Limb (tissue), 2 donors: ENCODE results near the gene SRPX2.

Experiments
- DNase-seq, 2 donors: peaks; one replicate each; pipeline ENCODE4 v3.0.0-alpha.2; 2016; ENCODE audit errors: extremely low spot score in 2 of 2

The SRPX2 gene

GRCh38 chrX:100643956-100644860 lies at the start of gene SRPX2:
Gene SRPX2 (plus strand): TSS chrX:100644199. CDS start chrX:100646323, 2,124 bp downstream.
- peak in 1 of 2 donors; percentile 40 for DNase-seq

- DNase-seq, result no peak
Observed at GRCh38 chrX:100596601-100597000, 47.4 kb upstream of the SRPX2 start.

GRCh38 chrX:100599456-100599855 lies 44.5 kb upstream of the SRPX2 start:
- no peak for DNase-seq

- DNase-seq, result no peak
Observed at GRCh38 chrX:100600340-100600739, 43.7 kb upstream of the SRPX2 start.

- DNase-seq, result no peak
Observed at GRCh38 chrX:100600758-100601157, 43.2 kb upstream of the SRPX2 start.

- DNase-seq, result no peak
Observed at GRCh38 chrX:100606753-100607152, 37.2 kb upstream of the SRPX2 start.

GRCh38 chrX:100609591-100609990 lies 34.4 kb upstream of the SRPX2 start:
- no peak for DNase-seq

GRCh38 chrX:100611951-100612350 lies 32.0 kb upstream of the SRPX2 start:
- DNase-seq, result no peak

GRCh38 chrX:100615005-100615404 lies 29.0 kb upstream of the SRPX2 start:
- no peak for DNase-seq

- DNase-seq, result no peak
Observed at GRCh38 chrX:100623001-100623400, 21.0 kb upstream of the SRPX2 start.

GRCh38 chrX:100625985-100626491 lies 18.0 kb upstream of the SRPX2 start:
- no peak for DNase-seq

GRCh38 chrX:100635040-100635439 lies 9.0 kb upstream of the SRPX2 start:
- DNase-seq, result no peak

- no peak for DNase-seq
Observed at GRCh38 chrX:100635989-100636320, 8.0 kb upstream of the SRPX2 start.

GRCh38 chrX:100636321-100636991 lies 7.5 kb upstream of the SRPX2 start, which contains the start of gene TSPAN6:
Gene TSPAN6 (minus strand): TSS chrX:100636806. CDS start chrX:100636694, 112 bp downstream.
- peak; percentile 87 to 90 for DNase-seq

GRCh38 chrX:100642290-100642689 lies 1.7 kb upstream of the SRPX2 start:
- DNase-seq, result no peak

- DNase-seq, result no peak
Observed at GRCh38 chrX:100643212-100643611, 787 bp upstream of the SRPX2 start.

GRCh38 chrX:100645106-100645505 lies 1.1 kb downstream of the SRPX2 start:
- DNase-seq, result no peak

GRCh38 chrX:100647095-100647494 lies 3.1 kb downstream of the SRPX2 start:
- DNase-seq, result no peak

GRCh38 chrX:100647739-100648138 lies 3.7 kb downstream of the SRPX2 start:
- no peak for DNase-seq

- DNase-seq, result peak; percentile 47 to 61
Observed at GRCh38 chrX:100648458-100649417, 4.7 kb downstream of the SRPX2 start.
